Body of pancreas (tissue), 4 donors: ENCODE results near the gene AMH. TPM values are rescaled to one million over a fixed set of nuclear protein-coding genes. Genes with fewer than 3 reads are reported as not detected.

Experiments
- ATAC-seq: fragments of 150-250 bp; one replicate; pipeline ENCODE4 v1.9.1; 2016
- DNase-seq, 4 donors: peaks; one replicate each; pipeline ENCODE4 v3.0.0-alpha.2; 2019
- H3K27ac ChIP-seq, 4 donors: fragments of 200-600 bp; sonication (generic); 1 replicate in 3 of 4; 2 replicates in 1 of 4; pipeline versions ENCODE4 v1.5.1 to v1.6.1; 2016 to 2019; ENCODE audit warnings: mild to moderate bottlenecking in 1 of 4, mixed read lengths in 1 of 4, moderate library complexity in 1 of 4
- H3K27me3 ChIP-seq, 2 donors: fragments of 200-600 bp; sonication (generic); one replicate each; pipeline ENCODE4 v1.6.0; 2016; ENCODE audit warnings: mild to moderate bottlenecking in 1 of 2
- H3K36me3 ChIP-seq, 2 donors: fragments of 200-600 bp; sonication (generic); replicated peaks in 1 of 2; 2 replicates each; pipeline ENCODE4 v1.5.1; 2016; ENCODE audit warnings: low read depth in 2 of 2; ENCODE audit not compliant: insufficient read depth in 1 of 2
- H3K4me1 ChIP-seq: fragments of 200-600 bp; sonication (generic); one replicate; pipeline ENCODE4 v1.6.0; 2016
- H3K4me3 ChIP-seq, 2 donors: fragments of 200-600 bp; sonication (generic); 1 replicate in 1 of 2; 2 replicates in 1 of 2; pipeline ENCODE4 v1.5.1; 2016 to 2019
- H3K9me3 ChIP-seq, 3 donors: fragments of 200-600 bp; sonication (generic); 1 replicate in 2 of 3; 2 replicates in 1 of 3; pipeline ENCODE4 v1.5.1; 2016
- POLR2A ChIP-seq, 3 donors: fragments of 450-650 bp; IDR thresholded peaks; one replicate each; pipeline ENCODE4 v1.6.1; 2016; ENCODE audit warnings: antibody characterized with exemption in 3 of 3, mild to moderate bottlenecking in 2 of 3
- WGBS, 2 donors: methylation state at CpG; one replicate each; pipeline ENCODE4 v1.1.5; 2017; 5-methylcytosine and 5-hydroxymethylcytosine counted together
- intact Hi-C: fragments of 100-400 bp; cut with DNase I; formaldehyde crosslinking; loops from one replicate; pipeline ENCODE4 v1.15.1; 2023
- total RNA-seq, 2 donors: library from RNA; depleted of rRNA; stranded (reverse); fragments of >200 nt; gene quantifications; one replicate each; pipeline ENCODE4 v1.1.0, GENCODE V29; 2016
- TF ChIP-seq, protein P1 (sequence below), 7 experiments: fragments of 450-650 bp in 4 of 7; fragments of 200-600 bp in 3 of 7; sonication (generic) in 3 of 7; IDR thresholded peaks; one replicate each; pipeline ENCODE4 v1.5.1; 2016 to 2019; ENCODE audit warnings: antibody characterized with exemption in 7 of 7

Gene AMH
- total RNA-seq, 2 donors from 2014 or later: 0.99 to 11.7 TPM

DNA sequence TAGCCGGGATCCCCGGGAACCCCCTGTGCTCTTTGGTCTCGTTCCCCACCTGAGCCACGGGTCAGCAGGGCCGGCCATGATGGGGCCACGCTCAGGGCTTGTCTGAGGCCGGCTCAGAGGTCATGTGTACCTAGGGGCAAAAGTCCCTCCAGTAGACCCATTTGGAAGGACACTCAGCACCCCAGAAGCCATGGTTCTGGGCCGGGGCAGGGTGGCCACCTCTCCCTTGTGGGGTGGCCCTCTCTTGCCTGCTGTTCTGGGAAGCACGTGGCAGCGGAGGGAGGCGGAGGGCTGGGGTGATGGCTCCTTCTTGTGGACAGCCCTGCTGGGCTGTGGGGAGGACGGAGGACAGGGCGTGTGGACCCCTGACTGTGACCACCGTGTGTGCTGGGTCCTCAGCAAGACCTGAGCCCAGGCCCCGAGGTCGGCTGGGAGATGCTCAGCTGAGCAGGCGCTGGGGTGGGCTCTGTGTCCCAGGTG is 39.3 kb downstream of the AMH start:
- WGBS, 2 donors: 72 to 81% methylated on average over 9 to 13 of the region's 17 CpGs
- H3K27me3 ChIP-seq: peaks cover 5 to 39% of the 10 kb centered on the region in 2 donors
- H3K36me3 ChIP-seq: no peaks in the 10 kb centered on the region
- intact Hi-C loops: loop anchor here (5.0 kb wide), 1 partner anchor 99 kb away; no protein-coding TSS in a partner anchor
- DNase-seq (no peak), ATAC-seq (no peak)
- H3K9me3 ChIP-seq: no peaks in the 10 kb centered on the region
- H3K27ac ChIP-seq: no peak overlapping the region
- peaks cover 26% of the 10 kb centered on the region for H3K4me1 ChIP-seq
- H3K4me3 ChIP-seq: no peak overlapping the region
- no peak for TF ChIP-seq POLR2A (IDR thresholded peaks at IDR 0.05)
- TF ChIP-seq, protein P1, sequence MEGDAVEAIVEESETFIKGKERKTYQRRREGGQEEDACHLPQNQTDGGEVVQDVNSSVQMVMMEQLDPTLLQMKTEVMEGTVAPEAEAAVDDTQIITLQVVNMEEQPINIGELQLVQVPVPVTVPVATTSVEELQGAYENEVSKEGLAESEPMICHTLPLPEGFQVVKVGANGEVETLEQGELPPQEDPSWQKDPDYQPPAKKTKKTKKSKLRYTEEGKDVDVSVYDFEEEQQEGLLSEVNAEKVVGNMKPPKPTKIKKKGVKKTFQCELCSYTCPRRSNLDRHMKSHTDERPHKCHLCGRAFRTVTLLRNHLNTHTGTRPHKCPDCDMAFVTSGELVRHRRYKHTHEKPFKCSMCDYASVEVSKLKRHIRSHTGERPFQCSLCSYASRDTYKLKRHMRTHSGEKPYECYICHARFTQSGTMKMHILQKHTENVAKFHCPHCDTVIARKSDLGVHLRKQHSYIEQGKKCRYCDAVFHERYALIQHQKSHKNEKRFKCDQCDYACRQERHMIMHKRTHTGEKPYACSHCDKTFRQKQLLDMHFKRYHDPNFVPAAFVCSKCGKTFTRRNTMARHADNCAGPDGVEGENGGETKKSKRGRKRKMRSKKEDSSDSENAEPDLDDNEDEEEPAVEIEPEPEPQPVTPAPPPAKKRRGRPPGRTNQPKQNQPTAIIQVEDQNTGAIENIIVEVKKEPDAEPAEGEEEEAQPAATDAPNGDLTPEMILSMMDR (IDR thresholded peaks at IDR 0.05): no peak

DNA sequence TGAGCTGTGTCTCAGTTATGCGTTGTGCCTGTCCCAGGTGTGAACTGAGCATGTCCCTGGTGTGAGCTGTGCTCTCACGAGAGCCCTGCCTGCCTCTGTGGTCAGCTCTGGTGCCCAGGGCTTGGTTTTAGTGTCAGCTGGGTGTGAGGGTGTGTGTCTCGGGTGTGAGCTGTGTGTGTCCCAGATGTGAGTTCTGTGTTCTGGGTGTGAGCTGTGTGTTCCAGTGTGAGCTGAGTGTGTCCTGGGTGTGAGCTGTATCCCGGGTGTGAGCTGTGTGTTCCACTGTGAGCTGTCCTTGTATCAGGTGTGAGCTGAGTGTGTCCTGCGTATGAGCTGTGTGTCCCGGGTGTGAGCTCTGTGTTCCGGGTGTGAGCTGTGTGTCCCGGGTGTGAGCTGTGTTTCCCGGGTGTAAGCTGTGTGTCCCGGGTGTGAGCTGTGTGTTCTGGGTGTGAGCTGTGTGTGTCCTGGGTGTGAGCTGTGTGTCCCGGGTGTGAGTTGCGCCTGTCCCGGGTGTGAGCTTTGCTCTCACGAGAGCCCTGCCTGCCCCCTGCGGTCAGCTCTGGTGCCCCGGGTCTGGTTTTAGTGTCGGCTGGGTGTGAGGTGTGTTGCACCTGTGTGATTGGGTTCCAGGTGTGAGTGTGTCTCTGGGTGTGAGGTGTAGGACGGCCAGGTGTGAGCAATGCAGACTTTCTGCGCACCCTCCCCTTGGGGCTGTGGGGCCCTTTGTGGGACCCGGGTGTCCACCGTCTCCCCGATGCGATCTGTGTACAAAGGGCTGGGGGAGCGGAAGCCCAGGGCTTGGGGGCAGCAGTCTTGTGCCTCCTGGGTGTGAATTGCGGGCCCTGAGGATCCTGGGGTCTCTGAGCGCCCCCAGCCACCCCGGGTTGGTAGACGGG is 39.9 kb downstream of the AMH start:
- peaks cover 26% of the 10 kb centered on the region for H3K4me1 ChIP-seq
- peak overlapping the region in 1 of 4 donors; percentile 72 for H3K27ac ChIP-seq
- TF ChIP-seq, protein P1 (IDR thresholded peaks at IDR 0.05): no peak
- no peak for TF ChIP-seq POLR2A (IDR thresholded peaks at IDR 0.05)
- 47 to 58% methylated on average over 2 to 28 of the region's 28 CpGs for WGBS, 2 donors
- intact Hi-C loops: loop anchor here (5.0 kb wide), 1 partner anchor 98 kb away; no protein-coding TSS in a partner anchor
- no peak for DNase-seq
- H3K27me3 ChIP-seq: peaks cover 5 to 39% of the 10 kb centered on the region in 2 donors
- ATAC-seq: no peak
- H3K36me3 ChIP-seq: no peaks in the 10 kb centered on the region
- no peak overlapping the region for H3K4me3 ChIP-seq
- no peaks in the 10 kb centered on the region for H3K9me3 ChIP-seq

DNA sequence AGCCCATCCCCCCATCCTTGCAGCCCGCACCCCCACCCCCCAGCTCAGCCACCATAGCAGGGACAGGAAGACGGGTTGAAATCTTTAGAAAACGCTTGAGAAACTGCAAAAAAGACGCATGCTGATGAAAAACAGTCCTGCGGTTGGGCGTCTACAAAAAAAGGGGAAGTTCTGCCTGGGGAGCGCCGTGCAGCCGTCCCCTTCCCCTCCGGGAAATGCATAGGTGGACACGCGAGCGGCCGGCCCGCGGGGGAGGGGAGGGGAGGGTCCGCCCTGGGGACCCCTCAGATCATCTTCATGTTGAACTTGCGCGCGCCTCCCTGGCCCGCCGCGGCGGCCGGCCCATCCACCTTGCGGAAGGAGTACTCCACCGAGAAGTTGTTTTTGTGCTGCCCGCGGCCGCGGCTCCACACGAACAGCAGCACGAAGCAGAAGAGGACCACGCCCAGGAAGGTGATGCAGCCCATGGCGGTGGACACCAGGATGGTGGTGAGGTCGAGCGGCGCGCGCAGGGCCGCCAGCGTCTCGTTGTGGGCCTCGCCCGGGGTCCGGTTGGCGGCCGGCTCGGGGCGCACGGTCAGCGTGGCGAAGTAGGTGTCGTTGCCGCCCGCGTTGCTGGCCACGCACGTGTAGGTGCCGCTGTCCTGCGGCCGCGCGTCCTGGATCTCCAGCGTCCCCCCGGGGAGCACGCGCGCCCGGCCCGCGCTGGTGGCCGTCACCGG is 40.8 kb downstream of the AMH start:
- TF ChIP-seq POLR2A (IDR thresholded peaks at IDR 0.05): no peak
- TF ChIP-seq, protein P1 (IDR thresholded peaks at IDR 0.05): no peak
- 2 to 6% methylated on average over 12 to 68 of the region's 74 CpGs for WGBS, 2 donors
- Histone ChIP-seq H3K27ac (peak overlapping the region in 2 of 4 donors; percentile 50 to 72), H3K9me3 (no peaks in the 10 kb centered on the region), H3K27me3 (peaks cover 5 to 39% of the 10 kb centered on the region in 2 donors), H3K4me3 (no peak overlapping the region), H3K4me1 (peaks cover 26% of the 10 kb centered on the region), H3K36me3 (no peaks in the 10 kb centered on the region)
- DNase-seq (peak in 1 of 4 donors; percentile 62), ATAC-seq (no peak)
- intact Hi-C loops: loop anchor here (5.0 kb wide), 1 partner anchor 97 kb away; no protein-coding TSS in a partner anchor

DNA sequence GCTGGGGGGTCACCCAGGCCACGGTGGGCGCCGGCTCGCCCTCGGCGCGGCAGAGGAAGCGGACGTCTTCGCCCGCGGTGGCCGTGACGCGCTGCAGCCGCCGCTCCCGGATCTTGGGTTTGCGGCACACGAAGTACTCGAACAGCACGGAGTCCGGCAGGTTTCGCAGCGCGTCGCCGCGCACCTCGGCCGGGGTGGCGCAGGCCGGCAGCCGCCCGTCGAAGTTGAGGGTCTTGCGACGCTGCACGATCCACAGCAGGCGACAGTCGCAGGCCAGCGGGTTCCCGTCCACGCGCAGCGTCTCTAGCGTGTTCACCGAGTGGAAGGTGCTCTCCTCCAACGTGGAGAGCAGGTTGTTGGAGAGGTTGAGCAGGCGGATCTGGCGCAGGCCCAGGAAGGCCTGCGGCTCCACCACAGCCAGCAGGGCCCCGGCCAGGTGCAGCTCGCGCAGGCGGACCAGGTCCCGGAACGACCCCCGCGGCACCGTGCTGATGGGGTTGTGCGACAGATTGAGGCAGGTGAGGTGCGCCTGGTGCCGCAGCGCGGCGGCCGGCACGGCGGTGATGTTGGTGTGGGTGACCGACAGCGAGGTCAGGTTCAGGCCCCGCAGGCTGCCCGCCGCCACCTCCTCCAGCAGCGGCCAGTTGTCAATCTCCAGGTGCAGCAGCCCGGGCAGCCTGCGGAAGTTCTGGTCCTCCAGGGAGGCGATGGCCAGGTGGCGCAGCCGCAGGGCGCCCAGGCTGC is 41.5 kb downstream of the AMH start:
- TF ChIP-seq, protein P1 (IDR thresholded peaks at IDR 0.05): no peak
- TF ChIP-seq POLR2A (IDR thresholded peaks at IDR 0.05): no peak
- peak overlapping the region in 1 of 4 donors; percentile 72 for H3K27ac ChIP-seq
- peak overlapping the region in 1 of 2 donors; percentile 12 for H3K4me3 ChIP-seq
- no peaks in the 10 kb centered on the region for H3K36me3 ChIP-seq
- DNase-seq (peak in 1 of 4 donors; percentile 23), ATAC-seq (peak; percentile 19)
- H3K4me1 ChIP-seq: peaks cover 26% of the 10 kb centered on the region
- H3K9me3 ChIP-seq: no peaks in the 10 kb centered on the region
- 3% methylated on average over 75 of the region's 82 CpGs; no CpG with 5 or more reads in 1 of the 2 donors for WGBS, 2 donors
- intact Hi-C loops: no loop called here
- peaks cover 5 to 39% of the 10 kb centered on the region in 2 donors for H3K27me3 ChIP-seq
